Ovary (tissue), 9 donors: ENCODE results near the gene RIOK2. TPM values are rescaled to one million over a fixed set of nuclear protein-coding genes. Genes with fewer than 3 reads are reported as not detected.

Experiments
- DNase-seq, 5 donors: peaks; one replicate each; pipeline ENCODE4 v3.0.0-alpha.2; 2019 to 2020
- H3K27ac ChIP-seq, 2 donors: fragments of 200-600 bp; one replicate each; pipeline versions ENCODE4 v1.5.1 to v1.8.0; 2019 to 2022
- H3K27me3 ChIP-seq: fragments of 200-600 bp; one replicate; pipeline ENCODE4 v1.8.0; 2022
- H3K36me3 ChIP-seq: fragments of 200-600 bp; sonication (generic); one replicate; pipeline ENCODE4 v1.5.1; 2019
- H3K4me1 ChIP-seq: one replicate; pipeline ENCODE4 v1.8.1; 2013; ENCODE audit warnings: mild to moderate bottlenecking, moderate library complexity; ENCODE audit not compliant: insufficient read depth
- H3K4me3 ChIP-seq: fragments of 200-600 bp; sonication (generic); one replicate; pipeline ENCODE4 v1.5.1; 2017
- H3K9me3 ChIP-seq, 2 donors: fragments of 200-600 bp in 1 of 2; sonication (generic) in 1 of 2; one replicate each; pipeline versions ENCODE4 v1.5.1 to v1.8.1; 2013 to 2019; ENCODE audit warnings: mild to moderate bottlenecking in 1 of 2, moderate library complexity in 1 of 2
- CTCF ChIP-seq, 3 donors: fragments of 450-650 bp in 2 of 3; fragments of 200-600 bp in 1 of 3; IDR thresholded peaks; one replicate each; pipeline versions ENCODE4 v1.5.1 to v1.8.0; 2016 to 2022; ENCODE audit warnings: antibody characterized with exemption in 3 of 3, mild to moderate bottlenecking in 1 of 3
- EP300 ChIP-seq: sonication (generic); formaldehyde crosslinking; IDR thresholded peaks from one replicate; pipeline ENCODE4 v1.6.1; 2017; ENCODE audit warnings: antibody characterized with exemption
- POLR2A ChIP-seq: fragments of 450-650 bp; IDR thresholded peaks from one replicate; pipeline ENCODE4 v1.6.1; 2017; ENCODE audit warnings: antibody characterized with exemption, mild to moderate bottlenecking, moderate library complexity
- WGBS, 3 donors: extraction: QIAGEN DNeasy Blood & Tissue Kit in 1 of 3; methylation state at CpG; one replicate each; pipeline versions ENCODE4 v1.1.5 to v1.1.7; 2013 to 2017; 5-methylcytosine and 5-hydroxymethylcytosine counted together
- intact Hi-C, 4 donors: fragments of 100-400 bp; cut with DNase I; formaldehyde crosslinking; loops; one replicate each; pipeline versions ENCODE4 v1.11.0 to v1.15.1; 2022 to 2023
- polyA plus RNA-seq, 2 donors: library from polyadenylated mRNA; stranded (reverse); fragments of 200-250 nt in 1 of 2; fragments of 350-450 nt in 1 of 2; fragmentation: Illumina TruSeq in 1 of 2; extraction: RNeasy Lipid Tissue Mini Kit (QIAGEN cat#74804) in 1 of 2; gene quantifications; one replicate each; pipeline ENCODE4 v1.2.3, GENCODE V29; 2013 to 2014
- total RNA-seq, 7 donors: library from RNA; depleted of rRNA in 2 of 7; stranded (reverse); fragments of >200 nt in 2 of 7; fragmentation: NEBNext Ultra II Directional in 3 of 7; extraction: Animal tissue kit (Norgen Biotek cat#: 25700) in 3 of 7; gene quantifications; one replicate each; pipeline versions ENCODE4 v1.1.0 to v1.2.4, GENCODE V29; 2016 to 2023
- donor health status: DM: no; HTN: no; CAD: no; lungs with moderate emphysema.
- donor health status: DM: no; HTN: no; CAD: no.
- donor health status: Bipolar disorder and iron deficiency.
- donor health status: DM: yes; HTN: yes; CAD: no.
- donor health status: DM: no; HTN: no; CAD: no.
- donor health status: DM: yes; HTN: yes; CAD: no.

Gene RIOK2
- total and polyA plus RNA-seq, 9 donors: 10.9 to 32.1 (median 19.3) TPM

DNA sequence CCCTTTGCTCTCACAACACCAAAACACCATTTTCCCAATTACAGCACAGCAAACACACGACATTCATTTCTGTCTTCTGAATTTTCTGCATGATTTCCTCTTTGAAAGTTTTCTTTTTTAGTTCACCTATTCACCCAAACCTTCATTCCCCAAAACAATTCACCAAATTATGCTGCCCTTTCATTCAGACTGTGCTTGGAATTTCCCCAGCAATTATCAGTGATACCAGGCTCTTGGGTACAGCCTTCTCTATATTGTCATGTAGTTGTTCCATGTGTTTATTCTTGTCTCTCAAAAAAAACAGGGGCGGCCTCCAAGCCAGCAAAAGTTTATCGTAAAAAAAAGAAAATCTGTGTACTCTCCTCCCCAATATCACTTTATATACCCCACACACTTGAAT, 31.7 kb downstream of the RIOK2 start:
- Histone ChIP-seq H3K27me3 (no peaks in the 10 kb centered on the region), H3K4me1 (no peaks in the 10 kb centered on the region), H3K9me3 (no peaks in the 10 kb centered on the region), H3K36me3 (no peaks in the 10 kb centered on the region), H3K4me3 (no peak overlapping the region), H3K27ac (no peak overlapping the region)
- WGBS, 3 donors: 86 to 91% (median 89%) methylated on average over 3 of the region's 3 CpGs
- no peak for DNase-seq
- TF ChIP-seq CTCF (IDR thresholded peaks at IDR 0.05): no peak
- no peak for TF ChIP-seq POLR2A
- no peak for TF ChIP-seq EP300
- intact Hi-C loops: no loop called here

DNA sequence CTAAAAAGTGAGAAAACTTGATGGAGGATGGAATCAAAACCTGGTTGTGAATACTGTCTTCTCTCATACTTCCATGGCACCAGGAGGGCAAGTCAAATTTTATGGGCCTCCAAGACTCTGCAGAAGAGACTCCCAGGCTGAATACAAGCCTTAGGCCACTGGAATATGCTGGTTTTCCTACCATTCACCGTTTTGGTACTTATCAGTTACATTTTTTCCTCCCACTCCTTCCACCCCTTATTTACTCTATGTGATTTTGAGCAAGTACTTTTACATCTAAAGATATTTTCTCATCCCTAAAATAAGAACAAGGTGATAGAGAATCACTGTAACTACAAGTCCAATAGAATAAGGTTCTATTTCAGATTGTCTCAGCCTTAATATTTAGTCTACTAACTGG, 32.6 kb downstream of the RIOK2 start:
- no peak for TF ChIP-seq EP300
- no peak for TF ChIP-seq CTCF (IDR thresholded peaks at IDR 0.05)
- TF ChIP-seq POLR2A: no peak
- intact Hi-C loops: no loop called here
- Histone ChIP-seq H3K36me3 (no peaks in the 10 kb centered on the region), H3K9me3 (no peaks in the 10 kb centered on the region), H3K27me3 (no peaks in the 10 kb centered on the region), H3K27ac (no peak overlapping the region), H3K4me3 (no peak overlapping the region), H3K4me1 (no peaks in the 10 kb centered on the region)
- no peak for DNase-seq
- WGBS, 3 donors: 13 to 22% (median 13%) methylated on average over 1 of the region's 1 CpG

GRCh38 chr5:97149709-97150108, 33.3 kb downstream of the RIOK2 start:
- TF ChIP-seq EP300 (no peak), POLR2A (no peak), CTCF (IDR thresholded peaks at IDR 0.05) (no peak)
- Histone ChIP-seq H3K9me3 (no peaks in the 10 kb centered on the region), H3K36me3 (no peaks in the 10 kb centered on the region), H3K4me1 (no peaks in the 10 kb centered on the region), H3K27ac (no peak overlapping the region), H3K4me3 (no peak overlapping the region), H3K27me3 (no peaks in the 10 kb centered on the region)
- intact Hi-C loops: no loop called here
- DNase-seq: no peak
- 81 to 92% (median 87%) methylated on average over 2 of the region's 2 CpGs for WGBS, 3 donors

DNA sequence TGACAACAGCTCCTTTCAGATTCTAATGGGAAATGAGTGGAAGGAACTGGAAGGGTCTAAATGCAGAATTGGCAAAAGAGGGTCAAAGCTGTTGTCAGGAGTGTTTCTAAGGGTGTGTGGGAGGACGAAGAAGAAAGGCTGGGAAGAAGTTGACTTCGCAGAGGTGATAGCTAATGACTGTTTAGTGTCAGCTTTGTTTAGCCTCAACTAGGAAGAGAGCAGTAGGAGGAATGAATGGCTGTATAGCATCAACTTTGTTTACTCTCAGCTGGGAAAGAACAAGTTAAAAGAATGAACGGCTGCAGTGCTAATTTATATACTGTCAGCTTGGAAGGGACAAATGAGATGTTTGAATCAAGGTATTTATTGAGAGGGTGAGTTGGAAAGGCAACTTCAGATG, 34.8 kb downstream of the RIOK2 start:
- H3K36me3 ChIP-seq: no peaks in the 10 kb centered on the region
- TF ChIP-seq CTCF (IDR thresholded peaks at IDR 0.05) (no peak), POLR2A (no peak), EP300 (no peak)
- 14 to 22% (median 22%) methylated on average over 3 of the region's 3 CpGs for WGBS, 3 donors
- DNase-seq: no peak
- H3K27me3 ChIP-seq: no peaks in the 10 kb centered on the region
- no peak overlapping the region for H3K4me3 ChIP-seq
- H3K4me1 ChIP-seq: no peaks in the 10 kb centered on the region
- no peak overlapping the region for H3K27ac ChIP-seq
- H3K9me3 ChIP-seq: no peaks in the 10 kb centered on the region
- intact Hi-C loops: no loop called here

GRCh38 chr5:97143704-97144103, 39.3 kb downstream of the RIOK2 start:
- TF ChIP-seq EP300: no peak
- no peak for TF ChIP-seq POLR2A
- no peak for TF ChIP-seq CTCF (IDR thresholded peaks at IDR 0.05)
- H3K4me1 ChIP-seq: no peaks in the 10 kb centered on the region
- intact Hi-C loops: no loop called here

More at GRCh38 chr5:97143704-97144103, 39.3 kb downstream of the RIOK2 start:
- H3K36me3 ChIP-seq: no peaks in the 10 kb centered on the region
- no peaks in the 10 kb centered on the region for H3K9me3 ChIP-seq
- H3K27me3 ChIP-seq: no peaks in the 10 kb centered on the region
- H3K4me3 ChIP-seq: no peak overlapping the region
- H3K27ac ChIP-seq: no peak overlapping the region
- WGBS, 3 donors: 91 to 95% (median 92%) methylated on average over 2 of the region's 2 CpGs
- DNase-seq: no peak
